ENCODE results near the gene SPTBN4. TPM values are rescaled to one million over a fixed set of nuclear protein-coding genes. Genes with fewer than 3 reads are reported as not detected.

Gene SPTBN4
- total RNA-seq, 1 donor from 2014 or later = 3.4 TPM

GRCh38 chr19:40604171-40604646, 137.4 kb downstream of the SPTBN4 start:
- Mint-ChIP-seq H3K27me3 (ENCODE audit: low read depth) (peaks cover 67% of the 10 kb centered on the region), H3K9me3 (no peaks in the 10 kb centered on the region), H3K4me1 (peaks cover 43% of the 10 kb centered on the region), H3K4me3 (peak overlapping the region; percentile 67), H3K36me3 (no peaks in the 10 kb centered on the region), H3K27ac (peak overlapping the region; percentile 92)
- no peak for TF ChIP-seq CTCF (IDR thresholded peaks at IDR 0.05; ENCODE audit: unreplicated experiment)
- no peak for DNase-seq (ENCODE audit: low spot score in 2 of 2, unreplicated experiment in 2 of 2)

DNA sequence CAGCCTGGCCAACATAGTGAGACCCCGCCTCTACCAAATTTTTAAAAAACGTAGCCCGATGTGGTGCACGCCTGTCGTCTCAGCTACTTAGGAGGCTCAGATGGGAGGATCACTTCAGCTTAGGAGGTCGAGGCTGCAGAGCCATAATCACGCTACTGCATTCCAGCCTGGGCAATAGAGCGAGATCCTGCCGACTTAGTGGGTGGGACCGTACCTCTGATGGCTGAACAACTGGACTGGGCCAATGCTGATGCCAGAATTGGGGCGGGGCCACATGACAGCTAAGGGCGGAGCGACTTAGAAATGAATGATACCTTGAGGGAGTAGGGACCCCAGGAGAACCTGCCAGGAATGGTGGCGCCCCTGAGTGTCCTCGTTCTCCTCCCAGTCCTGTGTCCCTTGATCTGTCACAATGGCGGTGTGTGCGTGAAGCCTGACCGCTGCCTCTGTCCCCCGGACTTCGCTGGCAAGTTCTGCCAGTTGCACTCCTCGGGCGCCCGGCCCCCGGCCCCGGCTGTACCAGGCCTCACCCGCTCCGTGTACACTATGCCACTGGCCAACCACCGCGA, 137.9 kb downstream of the SPTBN4 start:
- DNase-seq (ENCODE audit: low spot score in 2 of 2, unreplicated experiment in 2 of 2) = no peak
- Mint-ChIP-seq H3K27ac (no peak overlapping the region), H3K4me1 (peaks cover 41% of the 10 kb centered on the region), H3K36me3 (no peaks in the 10 kb centered on the region), H3K9me3 (no peaks in the 10 kb centered on the region), H3K4me3 (peak overlapping the region; percentile 67), H3K27me3 (ENCODE audit: low read depth) (peaks cover 65% of the 10 kb centered on the region)
- TF ChIP-seq CTCF (IDR thresholded peaks at IDR 0.05; ENCODE audit: unreplicated experiment) = no peak

DNA sequence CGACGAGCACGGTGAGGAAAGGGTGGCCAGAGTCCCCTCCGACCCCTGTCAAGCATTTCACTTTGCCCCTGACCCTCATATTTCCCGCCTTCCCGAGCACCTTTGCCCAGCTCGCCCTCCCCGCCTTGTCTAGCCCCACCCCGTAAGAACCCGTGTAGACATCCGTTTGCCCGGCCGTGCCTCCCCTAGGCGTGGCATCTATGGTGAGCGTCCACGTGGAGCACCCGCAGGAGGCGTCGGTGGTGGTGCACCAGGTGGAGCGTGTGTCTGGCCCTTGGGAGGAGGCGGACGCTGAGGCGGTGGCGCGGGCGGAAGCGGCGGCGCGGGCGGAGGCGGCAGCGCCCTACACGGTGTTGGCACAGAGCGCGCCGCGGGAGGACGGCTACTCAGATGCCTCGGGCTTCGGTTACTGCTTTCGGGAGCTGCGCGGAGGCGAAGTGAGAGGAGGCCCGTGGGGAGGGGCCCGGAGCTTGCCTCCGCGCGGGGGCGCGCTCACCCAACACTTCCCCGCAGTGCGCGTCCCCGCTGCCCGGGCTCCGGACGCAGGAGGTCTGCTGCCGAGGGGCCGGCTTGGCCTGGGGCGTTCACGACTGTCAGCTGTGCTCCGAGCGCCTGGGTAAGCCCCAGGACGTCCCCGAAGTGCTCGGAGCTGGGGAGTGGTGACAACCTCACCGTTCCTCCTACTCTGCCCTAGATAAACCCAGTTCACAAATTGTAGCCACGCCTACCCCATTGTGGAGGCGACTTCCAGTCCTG, 138.6 kb downstream of the SPTBN4 start:
- H3K27me3 Mint-ChIP-seq (ENCODE audit: low read depth) = peaks cover 68% of the 10 kb centered on the region
- H3K27ac Mint-ChIP-seq = peak overlapping the region; percentile 21
- H3K4me3 Mint-ChIP-seq = peak overlapping the region; percentile 62
- no peak for TF ChIP-seq CTCF (IDR thresholded peaks at IDR 0.05; ENCODE audit: unreplicated experiment)
- H3K36me3 Mint-ChIP-seq = no peaks in the 10 kb centered on the region
- H3K9me3 Mint-ChIP-seq = no peaks in the 10 kb centered on the region
- DNase-seq (ENCODE audit: low spot score in 2 of 2, unreplicated experiment in 2 of 2) = peak in 1 of 2 experiments; percentile 69
- H3K4me1 Mint-ChIP-seq = peaks cover 45% of the 10 kb centered on the region

DNA sequence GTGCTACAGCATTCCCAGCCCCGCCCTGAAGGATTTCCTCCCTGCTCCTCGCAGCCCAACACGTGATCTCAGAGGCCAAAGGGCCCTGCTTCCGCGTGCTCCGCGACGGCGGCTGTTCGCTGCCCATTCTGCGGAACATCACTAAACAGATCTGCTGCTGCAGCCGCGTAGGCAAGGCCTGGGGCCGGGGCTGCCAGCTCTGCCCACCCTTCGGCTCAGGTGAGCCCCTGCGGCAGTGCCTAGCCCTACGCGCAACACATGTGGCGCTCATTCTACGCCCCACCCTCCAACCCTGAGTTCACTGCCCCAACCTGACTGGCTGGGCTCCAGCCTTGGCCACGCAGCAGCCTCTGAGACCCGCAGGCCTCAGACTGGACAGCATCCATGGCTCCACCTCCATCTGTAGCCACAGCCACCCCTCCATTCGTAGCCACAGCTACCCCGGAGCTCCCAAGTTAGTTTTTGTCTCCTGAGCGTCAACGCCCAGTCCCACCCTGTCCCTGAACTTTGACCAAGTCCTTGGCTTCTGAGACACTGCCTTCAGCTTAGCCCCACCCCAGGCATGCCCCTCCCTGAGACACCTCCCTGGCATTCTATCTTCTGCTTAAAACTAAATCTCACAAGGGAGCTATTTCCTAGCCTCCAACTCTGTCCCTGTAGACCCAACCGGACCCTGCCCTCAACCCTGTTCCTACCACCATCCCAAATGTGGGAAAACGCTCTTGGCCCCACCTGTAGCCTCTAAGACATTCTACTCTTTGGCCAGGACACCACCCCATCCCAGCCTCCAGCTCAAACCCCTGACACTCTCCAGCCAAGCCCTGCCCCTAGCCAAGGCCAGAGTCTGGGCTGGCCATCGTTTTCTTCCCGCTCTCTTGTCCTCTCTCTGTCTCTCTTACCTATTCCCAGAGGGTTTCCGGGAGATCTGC, 140.8 kb downstream of the SPTBN4 start:
- Mint-ChIP-seq H3K9me3 (no peaks in the 10 kb centered on the region), H3K27ac (no peak overlapping the region), H3K27me3 (ENCODE audit: low read depth) (peaks cover 60% of the 10 kb centered on the region), H3K4me3 (no peak overlapping the region), H3K36me3 (no peaks in the 10 kb centered on the region), H3K4me1 (peaks cover 32% of the 10 kb centered on the region)
- TF ChIP-seq CTCF (IDR thresholded peaks at IDR 0.05; ENCODE audit: unreplicated experiment) = no peak
- DNase-seq (ENCODE audit: low spot score in 2 of 2, unreplicated experiment in 2 of 2) = no peak

DNA sequence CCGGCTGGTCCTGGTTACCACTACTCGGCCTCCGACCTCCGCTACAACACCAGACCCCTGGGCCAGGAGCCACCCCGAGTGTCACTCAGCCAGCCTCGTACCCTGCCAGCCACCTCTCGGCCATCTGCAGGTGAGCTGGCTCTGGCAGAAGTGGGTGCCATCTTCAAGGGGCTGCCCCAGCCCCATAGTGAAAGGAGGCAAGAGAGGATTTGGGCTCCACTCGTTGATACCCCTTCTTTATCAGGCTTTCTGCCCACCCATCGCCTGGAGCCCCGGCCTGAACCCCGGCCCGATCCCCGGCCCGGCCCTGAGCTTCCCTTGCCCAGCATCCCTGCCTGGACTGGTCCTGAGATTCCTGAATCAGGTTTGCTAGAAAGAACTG, 141.4 kb downstream of the SPTBN4 start:
- no peaks in the 10 kb centered on the region for H3K9me3 Mint-ChIP-seq
- no peak for DNase-seq (ENCODE audit: low spot score in 2 of 2, unreplicated experiment in 2 of 2)
- H3K4me1 Mint-ChIP-seq = peaks cover 25% of the 10 kb centered on the region
- no peak overlapping the region for H3K4me3 Mint-ChIP-seq
- no peak for TF ChIP-seq CTCF (IDR thresholded peaks at IDR 0.05; ENCODE audit: unreplicated experiment)
- no peaks in the 10 kb centered on the region for H3K36me3 Mint-ChIP-seq
- no peak overlapping the region for H3K27ac Mint-ChIP-seq
- H3K27me3 Mint-ChIP-seq (ENCODE audit: low read depth) = peaks cover 60% of the 10 kb centered on the region

Data from mesothelial cell of epicardium (in vitro differentiated cells).